ENCODE data around the gene RFX7. TPM values are rescaled to one million over a fixed set of nuclear protein-coding genes. Genes with fewer than 3 reads are reported as not detected.

RFX7 gene
- total and polyA plus RNA-seq, 2 of the 4 experiments (the other 2 are of a cell fraction): 4.1 to 10.6 TPM

DNA sequence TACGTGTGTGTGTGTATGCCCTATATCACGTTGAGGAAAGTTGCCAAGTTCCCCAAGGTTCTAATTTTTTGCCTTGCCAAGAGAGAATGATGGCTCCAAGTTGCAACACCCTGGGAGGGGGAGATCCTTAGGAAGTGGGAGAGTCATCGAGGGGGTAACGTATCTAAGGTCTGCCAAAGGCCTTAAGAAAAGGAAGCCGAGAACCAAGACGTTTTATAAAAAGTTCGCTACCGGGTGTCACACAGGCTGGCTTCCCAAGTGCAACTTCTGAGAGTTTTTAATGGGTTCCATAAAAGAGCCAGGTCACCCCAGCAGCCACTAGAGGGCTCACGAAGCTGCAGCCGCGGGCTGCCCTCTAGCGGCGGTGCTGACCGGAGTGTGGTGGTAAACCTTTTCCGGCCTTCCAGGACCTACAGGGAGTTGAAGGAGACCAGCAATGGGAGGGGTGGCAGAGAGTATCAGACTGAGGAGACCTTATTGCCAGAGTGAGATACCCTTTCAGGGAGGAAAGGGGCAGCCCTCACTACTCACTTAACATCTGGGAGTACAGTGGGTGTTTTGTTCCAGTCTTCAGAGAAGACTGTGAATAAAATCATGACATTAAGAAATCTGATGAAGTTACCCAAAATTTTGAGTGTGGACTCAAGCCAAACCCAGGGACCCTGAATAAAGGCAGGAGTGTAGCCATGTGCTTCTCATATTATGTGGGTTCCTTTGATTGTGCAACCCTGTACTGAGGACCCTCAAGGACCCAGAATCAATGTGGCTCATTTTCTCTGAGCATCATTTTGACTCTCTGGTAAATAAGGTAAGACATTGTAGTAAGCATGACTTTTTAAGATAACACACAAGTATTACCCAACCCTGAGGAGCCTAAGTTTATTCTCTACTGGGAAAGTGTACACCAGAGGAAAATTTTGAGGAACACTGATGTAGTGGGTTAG is 2.5 kb upstream of the RFX7 start:
- H2BK5ac ChIP-seq (ENCODE audit: low read depth, low read length, poor library complexity, severe bottlenecking): no peak overlapping the region
- no TSS peak for BruUV-seq (replicated peaks)
- dilution Hi-C loops (cut with HindIII; ENCODE audit: low sequenced_read_pairs, unreplicated experiment): no loop called here
- H3K56ac ChIP-seq (ENCODE audit: extremely low read depth, insufficient read depth, low read length): no peak overlapping the region
- no peak overlapping the region for H3K18ac ChIP-seq (ENCODE audit: low read depth, low read length)
- peak overlapping the region; percentile 60 for H4K91ac ChIP-seq (ENCODE audit: insufficient read depth, low read depth, low read length)
- H3K27me3 ChIP-seq (ENCODE audit: control insufficient read depth, insufficient read depth, low read length): no peaks in the 10 kb centered on the region
- peak overlapping the region; percentile 70 for H3K4me2 ChIP-seq (ENCODE audit: low read depth, low read length)
- H3K9me3 ChIP-seq (ENCODE audit: control insufficient read depth, insufficient read depth, low read length): no peaks in the 10 kb centered on the region
- WGBS, 2 experiments (ENCODE audit: extremely low coverage in 2 of 2, insufficient read length in 1 of 2): 19% methylated on average over 8 of the region's 15 CpGs; no CpG with 5 or more reads in 1 of the 2 experiments
- DNase-seq (peak; percentile 83), ATAC-seq (ENCODE audit: low read depth) (peak; percentile 50)
- H2BK15ac ChIP-seq (ENCODE audit: low read depth, low read length): no peak overlapping the region
- peaks cover 4% of the 10 kb centered on the region for H3K4me1 ChIP-seq (ENCODE audit: control insufficient read depth, insufficient read depth, low read length)
- H3K9ac ChIP-seq (ENCODE audit: low read depth, low read length): peak overlapping the region; percentile 39; the same call in 1 of the 2 replicates
- H3K9me1 ChIP-seq (ENCODE audit: insufficient read depth, low read length): no peaks in the 10 kb centered on the region; the same call in 1 of the 2 replicates
- H2BK20ac ChIP-seq (ENCODE audit: low read depth, low read length): 0 out of 2 replicates have a peak overlapping the region, but pooled peaks have one; percentile 54
- no peak overlapping the region for H2AK9ac ChIP-seq (replicated peaks; ENCODE audit: low read depth, low read length, poor library complexity)
- H4K8ac ChIP-seq (ENCODE audit: low read depth in 2 of 2, low read length in 2 of 2): peak overlapping the region; percentile 69 to 95; a peak in 3 of 4 replicates
- H2AK5ac ChIP-seq (ENCODE audit: low read depth, low read length): no peak overlapping the region
- no peaks in the 10 kb centered on the region for H3K36me3 ChIP-seq (ENCODE audit: control insufficient read depth, insufficient read depth, low read length)
- ChIA-PET POLR2A (ENCODE audit: unreplicated experiment) (no interaction called here), CTCF (interaction anchor here (0.6 to 1.4 kb wide), 3 partner anchors 14 to 558 kb away, joined by 3 to 7 read pairs (median 3); no protein-coding TSS in a partner anchor)
- H2BK120ac ChIP-seq (ENCODE audit: low read depth, low read length): peak overlapping the region; percentile 39
- H3K23ac ChIP-seq (ENCODE audit: low read depth, low read length): peak overlapping the region; percentile 64; the same call in 1 of the 2 replicates
- in situ Hi-C loops (cut with MboI; ENCODE audit: low sequenced_read_pairs): no loop called here
- intact Hi-C loops (cut with micrococcal nuclease): loop anchor here (1.0 to 2.0 kb wide), 4 partner anchors 119 to 597 kb away; partner anchors contain the start of genes NEDD4 and TEX9
- peaks cover 7% of the 10 kb centered on the region; the same call in 1 of the 2 replicates for H4K20me1 ChIP-seq (ENCODE audit: insufficient read depth, low read length)
- H3K4me3 ChIP-seq (ENCODE audit: insufficient read depth, low read depth, low read length): peak overlapping the region; percentile 21; the same call in 1 of the 2 replicates
- peak overlapping the region; percentile 94 for H2AFZ ChIP-seq (replicated peaks; ENCODE audit: low read length, poor library complexity)
- H3K4ac ChIP-seq (ENCODE audit: low read depth, low read length): peak overlapping the region; percentile 63; the same call in 1 of the 2 replicates
- peak overlapping the region; percentile 63; the same call in 1 of the 2 replicates for H4K5ac ChIP-seq (ENCODE audit: low read depth, low read length)
- H3K79me1 ChIP-seq (ENCODE audit: low read depth in 1 of 2, low read length in 2 of 2): peaks cover 0 to 16% of the 10 kb centered on the region in 2 experiments; a peak in 2 of 4 replicates
- peak overlapping the region; percentile 70; the same call in 1 of the 2 replicates for H3K14ac ChIP-seq (replicated peaks; ENCODE audit: low read depth, low read length)
- H3K27ac ChIP-seq (ENCODE audit: insufficient read depth, low read length): no peak overlapping the region
- TF ChIP-seq FOS (IDR thresholded peaks at IDR 0.05; ENCODE audit: low read depth, low read length) (no peak), BHLHE40 (IDR thresholded peaks at IDR 0.05; ENCODE audit: low read depth, low read length) (no peak), CHD1 (IDR thresholded peaks at IDR 0.05; ENCODE audit: low read depth, low read length) (no peak; the same call in 1 of the 2 replicates), CEBPB (IDR thresholded peaks at IDR 0.05; ENCODE audit: low read depth, low read length) (peak; percentile 59), SMC3 (IDR thresholded peaks at IDR 0.05; ENCODE audit: low read depth, low read length) (peak; percentile 89), RCOR1 (IDR thresholded peaks at IDR 0.05; ENCODE audit: insufficient replicate concordance, low read length) (peak; percentile 85), MAFK (IDR thresholded peaks at IDR 0.05; ENCODE audit: low read depth, low read length) (peak; percentile 9; the same call in 1 of the 2 replicates), MAZ (IDR thresholded peaks at IDR 0.05; ENCODE audit: borderline replicate concordance, low read depth, low read length) (peak; percentile 60), NFE2L2 (IDR thresholded peaks at IDR 0.05; ENCODE audit: low read depth, low read length) (no peak), MXI1 (IDR thresholded peaks at IDR 0.05; ENCODE audit: borderline replicate concordance, low read depth, low read length) (no peak), POLR2A (IDR thresholded peaks at IDR 0.05; ENCODE audit: low read depth, low read length) (no peak)
- TF ChIP-seq, protein P1, sequence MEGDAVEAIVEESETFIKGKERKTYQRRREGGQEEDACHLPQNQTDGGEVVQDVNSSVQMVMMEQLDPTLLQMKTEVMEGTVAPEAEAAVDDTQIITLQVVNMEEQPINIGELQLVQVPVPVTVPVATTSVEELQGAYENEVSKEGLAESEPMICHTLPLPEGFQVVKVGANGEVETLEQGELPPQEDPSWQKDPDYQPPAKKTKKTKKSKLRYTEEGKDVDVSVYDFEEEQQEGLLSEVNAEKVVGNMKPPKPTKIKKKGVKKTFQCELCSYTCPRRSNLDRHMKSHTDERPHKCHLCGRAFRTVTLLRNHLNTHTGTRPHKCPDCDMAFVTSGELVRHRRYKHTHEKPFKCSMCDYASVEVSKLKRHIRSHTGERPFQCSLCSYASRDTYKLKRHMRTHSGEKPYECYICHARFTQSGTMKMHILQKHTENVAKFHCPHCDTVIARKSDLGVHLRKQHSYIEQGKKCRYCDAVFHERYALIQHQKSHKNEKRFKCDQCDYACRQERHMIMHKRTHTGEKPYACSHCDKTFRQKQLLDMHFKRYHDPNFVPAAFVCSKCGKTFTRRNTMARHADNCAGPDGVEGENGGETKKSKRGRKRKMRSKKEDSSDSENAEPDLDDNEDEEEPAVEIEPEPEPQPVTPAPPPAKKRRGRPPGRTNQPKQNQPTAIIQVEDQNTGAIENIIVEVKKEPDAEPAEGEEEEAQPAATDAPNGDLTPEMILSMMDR (conservative IDR thresholded peaks at IDR 0.05; ENCODE audit: low read depth, low read length): peak; percentile 100; the same call in 1 of the 2 replicates
- TF ChIP-seq, protein P2, sequence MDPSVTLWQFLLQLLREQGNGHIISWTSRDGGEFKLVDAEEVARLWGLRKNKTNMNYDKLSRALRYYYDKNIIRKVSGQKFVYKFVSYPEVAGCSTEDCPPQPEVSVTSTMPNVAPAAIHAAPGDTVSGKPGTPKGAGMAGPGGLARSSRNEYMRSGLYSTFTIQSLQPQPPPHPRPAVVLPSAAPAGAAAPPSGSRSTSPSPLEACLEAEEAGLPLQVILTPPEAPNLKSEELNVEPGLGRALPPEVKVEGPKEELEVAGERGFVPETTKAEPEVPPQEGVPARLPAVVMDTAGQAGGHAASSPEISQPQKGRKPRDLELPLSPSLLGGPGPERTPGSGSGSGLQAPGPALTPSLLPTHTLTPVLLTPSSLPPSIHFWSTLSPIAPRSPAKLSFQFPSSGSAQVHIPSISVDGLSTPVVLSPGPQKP (IDR thresholded peaks at IDR 0.05; ENCODE audit: borderline replicate concordance, low read depth, low read length): no peak
